Measurements from ENCODE around the gene EFCAB6.

DNA sequence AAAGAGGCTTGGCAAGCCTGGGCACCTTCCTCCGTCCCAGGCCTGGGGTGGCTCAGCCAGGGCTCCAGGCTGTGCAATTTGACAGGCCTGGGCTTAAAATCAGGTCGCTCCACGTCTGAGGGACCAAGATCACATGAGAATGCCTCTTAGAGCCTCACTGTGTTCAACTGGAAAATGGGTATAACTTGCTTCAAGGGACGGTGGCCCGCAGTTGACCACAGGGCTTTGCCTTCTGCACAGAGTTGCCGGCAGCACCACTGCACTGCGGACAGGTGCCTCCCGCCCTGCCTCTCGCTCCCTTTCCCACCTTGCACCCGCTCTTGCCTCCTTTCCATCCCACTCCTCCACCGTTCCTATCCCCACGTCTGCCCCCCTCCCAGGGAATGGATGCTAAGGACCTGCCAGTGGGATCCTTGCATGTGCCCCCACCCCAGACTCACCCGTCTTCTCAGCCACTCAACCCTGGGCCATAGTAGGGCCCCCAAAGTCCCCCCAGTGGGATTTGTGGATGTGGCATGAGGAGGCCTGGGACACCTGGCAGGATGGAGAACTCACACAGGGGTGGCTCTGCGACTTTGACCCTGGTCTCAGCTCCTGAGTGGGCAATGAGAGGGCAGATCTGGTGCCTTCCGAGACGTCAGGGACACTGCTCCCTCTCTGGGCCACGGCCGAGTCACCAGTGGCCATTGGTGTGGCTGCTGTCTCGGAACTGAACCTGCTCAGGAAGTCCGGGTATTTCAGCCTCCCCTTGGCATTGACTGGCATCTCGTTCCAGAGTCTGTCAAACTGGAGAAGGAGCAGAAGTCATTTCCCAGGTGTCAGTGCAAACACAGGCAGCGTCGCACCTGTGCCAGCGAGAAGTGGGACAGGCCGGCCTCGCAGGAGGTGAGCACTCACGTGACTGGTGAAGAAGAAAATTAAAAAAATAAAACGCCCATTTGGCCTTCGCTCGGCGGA lies 272.3 kb downstream of the EFCAB6 start:
- TF ChIP-seq, protein P1, sequence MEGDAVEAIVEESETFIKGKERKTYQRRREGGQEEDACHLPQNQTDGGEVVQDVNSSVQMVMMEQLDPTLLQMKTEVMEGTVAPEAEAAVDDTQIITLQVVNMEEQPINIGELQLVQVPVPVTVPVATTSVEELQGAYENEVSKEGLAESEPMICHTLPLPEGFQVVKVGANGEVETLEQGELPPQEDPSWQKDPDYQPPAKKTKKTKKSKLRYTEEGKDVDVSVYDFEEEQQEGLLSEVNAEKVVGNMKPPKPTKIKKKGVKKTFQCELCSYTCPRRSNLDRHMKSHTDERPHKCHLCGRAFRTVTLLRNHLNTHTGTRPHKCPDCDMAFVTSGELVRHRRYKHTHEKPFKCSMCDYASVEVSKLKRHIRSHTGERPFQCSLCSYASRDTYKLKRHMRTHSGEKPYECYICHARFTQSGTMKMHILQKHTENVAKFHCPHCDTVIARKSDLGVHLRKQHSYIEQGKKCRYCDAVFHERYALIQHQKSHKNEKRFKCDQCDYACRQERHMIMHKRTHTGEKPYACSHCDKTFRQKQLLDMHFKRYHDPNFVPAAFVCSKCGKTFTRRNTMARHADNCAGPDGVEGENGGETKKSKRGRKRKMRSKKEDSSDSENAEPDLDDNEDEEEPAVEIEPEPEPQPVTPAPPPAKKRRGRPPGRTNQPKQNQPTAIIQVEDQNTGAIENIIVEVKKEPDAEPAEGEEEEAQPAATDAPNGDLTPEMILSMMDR (IDR thresholded peaks at IDR 0.05 in 8 of 11, conservative IDR thresholded peaks at IDR 0.05 in 3 of 11), result no peak
- no peak for TF ChIP-seq POLR2AphosphoS5 (IDR thresholded peaks at IDR 0.05)
- TF ChIP-seq POLR2A (IDR thresholded peaks at IDR 0.05), result no peak
